Left lung (tissue), 10 donors: ENCODE data around the gene GSTM3. TPM values are rescaled to one million over a fixed set of nuclear protein-coding genes. Genes with fewer than 3 reads are reported as not detected.
"Not testable (repeated sequence)": the region's sequence is repeated elsewhere in the genome, so short reads cannot be mapped to it uniquely, and the experiment has no call there.

ENCODE experiments used
- ATAC-seq: fragments of 200-7000 bp; cut with Tn5 transposase; one replicate; pipeline ENCODE4 v1.9.1; 2020; ENCODE audit warnings: moderate library complexity
- DNase-seq, 4 donors: peaks; one replicate each; pipeline ENCODE4 v3.0.0-alpha.2; 2013 to 2020
- H3K27ac ChIP-seq, 2 donors: fragments of 200-600 bp; sonication (generic) in 1 of 2; one replicate each; pipeline versions ENCODE4 v1.5.0 to v1.8.0; 2020 to 2021
- H3K27me3 ChIP-seq, 2 donors: fragments of 200-600 bp; sonication (generic) in 1 of 2; one replicate each; pipeline versions ENCODE4 v1.5.0 to v1.8.0; 2020 to 2021
- H3K36me3 ChIP-seq, 2 donors: fragments of 200-600 bp; sonication (generic) in 1 of 2; one replicate each; pipeline versions ENCODE4 v1.5.0 to v1.8.0; 2020 to 2021
- H3K4me1 ChIP-seq, 2 donors: fragments of 200-600 bp; one replicate each; pipeline ENCODE4 v1.8.0; 2021
- H3K4me3 ChIP-seq, 2 donors: fragments of 200-600 bp; sonication (generic) in 1 of 2; one replicate each; pipeline versions ENCODE4 v1.5.0 to v1.8.0; 2020 to 2021; ENCODE audit warnings: mild to moderate bottlenecking in 1 of 2
- H3K9me3 ChIP-seq, 2 donors: fragments of 200-600 bp; sonication (generic) in 1 of 2; one replicate each; pipeline versions ENCODE4 v1.5.0 to v1.8.0; 2020 to 2021
- CTCF ChIP-seq, 2 donors: fragments of 200-600 bp; sonication (generic) in 1 of 2; IDR thresholded peaks; one replicate each; pipeline versions ENCODE4 v1.5.0 to v1.8.0; 2021; ENCODE audit warnings: antibody characterized with exemption in 2 of 2
- intact Hi-C, 2 donors: fragments of 100-400 bp; cut with DNase I; formaldehyde crosslinking; loops; one replicate each; pipeline versions ENCODE4 v1.11.2 to v1.14.2; 2022
- polyA plus RNA-seq, 6 donors: library from polyadenylated mRNA; unstranded; fragments of 120-200 nt; gene quantifications; one replicate each; pipeline ENCODE4 v1.2.1, GENCODE V29; 2013; ENCODE audit not compliant: insufficient read length in 6 of 6
- total RNA-seq, 2 donors: library from RNA; stranded (reverse); fragmentation: NEBNext Ultra II Directional; extraction: Animal tissue kit (Norgen Biotek cat#: 25700); gene quantifications; one replicate each; pipeline ENCODE4 v1.2.1, GENCODE V29; 2021
- donor health status: DM: no; HTN: yes; CAD: no.
- donor health status: DM: no; HTN: no; CAD: no.

The GSTM3 gene
- total and polyA plus RNA-seq, 8 donors: 13.8 to 142 (median 104) TPM

DNA sequence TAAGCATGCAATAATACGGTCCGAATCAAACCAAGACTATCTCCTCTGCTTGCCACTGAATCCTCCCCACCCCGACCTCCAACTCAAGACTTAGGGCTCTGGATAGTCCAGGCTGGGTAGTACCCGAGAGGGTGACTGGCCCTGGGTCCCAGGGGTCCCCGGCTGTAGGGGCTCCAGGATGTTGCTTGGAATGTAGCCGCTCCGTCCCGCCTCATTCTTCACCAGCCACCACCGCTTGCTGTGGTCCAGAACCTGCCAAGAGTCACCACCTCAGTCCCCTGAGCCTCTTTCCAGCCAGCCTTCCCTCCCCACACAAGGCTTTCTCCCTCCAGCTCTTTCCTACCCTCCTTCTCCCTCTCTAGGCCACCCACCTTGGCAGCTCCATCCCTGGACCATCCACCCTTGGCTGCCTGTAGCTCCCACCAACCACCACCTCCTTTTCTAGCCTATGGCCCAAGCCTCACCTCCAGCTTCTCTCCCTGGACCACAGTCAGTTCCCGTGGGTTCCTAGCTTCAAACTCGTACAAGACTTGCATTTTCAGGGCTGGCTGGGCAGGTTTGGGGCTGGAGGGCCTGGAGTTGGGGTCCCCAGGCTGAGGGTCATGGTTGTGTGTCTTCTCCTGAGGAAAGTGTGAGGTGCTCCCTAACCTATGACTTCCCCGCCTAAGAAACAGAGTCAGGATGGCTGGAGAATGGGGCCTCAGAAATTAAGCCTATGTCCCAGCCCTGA, 10.9 kb upstream of the GSTM3 start:
- no peak overlapping the region for H3K4me3 ChIP-seq
- no peak for ATAC-seq
- no peaks in the 10 kb centered on the region for H3K36me3 ChIP-seq
- TF ChIP-seq CTCF (IDR thresholded peaks at IDR 0.05): no peak
- no peaks in the 10 kb centered on the region for H3K4me1 ChIP-seq
- no peaks in the 10 kb centered on the region for H3K9me3 ChIP-seq
- no peak for DNase-seq
- H3K27ac ChIP-seq: no peak overlapping the region
- no peaks in the 10 kb centered on the region for H3K27me3 ChIP-seq
- intact Hi-C loops: no loop called here

DNA sequence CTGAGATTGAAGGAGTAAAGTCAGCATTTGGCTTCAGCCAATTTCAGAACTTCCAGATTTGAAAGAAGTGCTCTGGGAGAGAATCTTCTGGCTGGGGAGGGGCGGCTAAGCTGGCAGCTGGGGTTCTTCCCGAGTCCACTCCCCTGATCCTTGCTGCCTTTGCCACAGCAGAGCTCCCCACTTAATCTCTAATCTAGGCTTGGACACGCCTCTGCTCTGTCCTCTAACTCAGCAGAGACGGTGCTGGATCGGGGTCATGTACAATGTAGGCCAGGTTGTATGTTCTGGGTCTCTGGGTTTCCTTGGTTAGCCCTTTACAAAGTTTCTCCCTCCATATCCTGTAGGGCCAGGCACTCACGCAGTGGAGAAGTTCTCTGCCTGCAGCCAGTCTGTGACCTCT, 10.1 kb upstream of the GSTM3 start:
- TF ChIP-seq CTCF (IDR thresholded peaks at IDR 0.05): no peak
- no peaks in the 10 kb centered on the region for H3K4me1 ChIP-seq
- no peaks in the 10 kb centered on the region for H3K36me3 ChIP-seq
- DNase-seq (no peak), ATAC-seq (no peak)
- intact Hi-C loops: no loop called here
- no peak overlapping the region for H3K27ac ChIP-seq
- no peaks in the 10 kb centered on the region for H3K9me3 ChIP-seq
- H3K4me3 ChIP-seq: no peak overlapping the region
- no peaks in the 10 kb centered on the region for H3K27me3 ChIP-seq

DNA sequence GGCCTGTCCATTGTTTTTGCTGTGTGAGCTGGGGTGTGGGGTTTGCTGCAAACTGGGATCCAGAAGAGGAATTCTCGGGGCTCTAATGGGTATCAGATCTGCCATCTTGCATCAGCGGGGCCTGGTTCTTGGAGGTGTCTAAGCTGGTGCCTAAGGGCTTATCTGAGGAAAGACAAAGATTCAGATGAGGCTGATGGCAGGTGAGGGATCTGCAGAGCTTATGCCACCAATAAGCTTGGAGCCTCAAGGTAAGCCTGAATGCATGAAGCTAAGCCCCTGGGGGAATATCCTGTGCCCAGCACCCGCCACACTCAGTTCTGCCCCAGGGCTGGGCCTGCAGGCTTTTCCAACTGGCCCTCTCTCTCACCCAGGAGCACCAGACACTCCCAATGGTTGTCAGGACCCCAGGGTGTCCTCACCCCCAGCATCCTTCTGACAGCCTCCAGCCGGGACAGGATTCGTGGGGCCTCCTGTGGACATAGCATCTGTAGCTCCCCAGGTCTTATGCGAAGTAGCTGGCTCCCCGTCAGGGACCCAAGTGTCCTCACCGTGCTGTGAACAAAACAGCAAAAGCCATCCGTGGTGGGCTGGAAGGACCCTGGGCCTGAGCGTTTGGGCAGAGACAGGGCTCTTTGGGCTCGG, 9.5 kb upstream of the GSTM3 start:
- H3K4me3 ChIP-seq: no peak overlapping the region
- H3K27me3 ChIP-seq: no peaks in the 10 kb centered on the region
- DNase-seq: no peak
- no peaks in the 10 kb centered on the region for H3K4me1 ChIP-seq
- intact Hi-C loops: no loop called here
- no peak for TF ChIP-seq CTCF (IDR thresholded peaks at IDR 0.05)
- no peak for ATAC-seq
- H3K27ac ChIP-seq: no peak overlapping the region
- H3K36me3 ChIP-seq: no peaks in the 10 kb centered on the region
- H3K9me3 ChIP-seq: no peaks in the 10 kb centered on the region

- no peaks in the 10 kb centered on the region for H3K9me3 ChIP-seq
- H3K4me3 ChIP-seq: no peak overlapping the region
- ATAC-seq (no peak), DNase-seq (no peak)
- H3K27me3 ChIP-seq: no peaks in the 10 kb centered on the region
- H3K27ac ChIP-seq: no peak overlapping the region
- no peak for TF ChIP-seq CTCF (IDR thresholded peaks at IDR 0.05)
- no peaks in the 10 kb centered on the region for H3K36me3 ChIP-seq
- intact Hi-C loops: no loop called here
- H3K4me1 ChIP-seq: no peaks in the 10 kb centered on the region
These were observed 8.4 kb upstream of the GSTM3 start for GRCh38 chr1:109749221-109749620.

GRCh38 chr1:109748311-109748710, 7.5 kb upstream of the GSTM3 start:
- H3K36me3 ChIP-seq, H3K27ac ChIP-seq, H3K27me3 ChIP-seq, H3K4me3 ChIP-seq, DNase-seq, H3K9me3 ChIP-seq, ATAC-seq, intact Hi-C loops, H3K4me1 ChIP-seq: not testable (repeated sequence)
